Lower lobe of right lung (tissue), 2 donors: ENCODE results near the gene CABLES2. TPM values are rescaled to one million over a fixed set of nuclear protein-coding genes. Genes with fewer than 3 reads are reported as not detected.

Source experiments
- ATAC-seq, 2 donors: fragments of 200-7000 bp; cut with Tn5 transposase; one replicate each; pipeline ENCODE4 v1.9.1; 2020 to 2022; ENCODE audit warnings: mild to moderate bottlenecking in 2 of 2, moderate library complexity in 2 of 2
- DNase-seq: peaks from one replicate; pipeline ENCODE4 v3.0.0-alpha.2; 2020
- H3K27ac ChIP-seq: fragments of 200-600 bp; one replicate; pipeline ENCODE4 v1.8.0; 2022
- H3K27me3 ChIP-seq: fragments of 200-600 bp; one replicate; pipeline ENCODE4 v1.8.0; 2022; ENCODE audit warnings: low read depth
- H3K36me3 ChIP-seq: fragments of 200-600 bp; one replicate; pipeline ENCODE4 v1.8.0; 2022; ENCODE audit warnings: mild to moderate bottlenecking
- H3K4me1 ChIP-seq: fragments of 200-600 bp; one replicate; pipeline ENCODE4 v1.8.0; 2022
- H3K4me3 ChIP-seq: fragments of 200-600 bp; one replicate; pipeline ENCODE4 v1.8.0; 2022; ENCODE audit warnings: mild to moderate bottlenecking
- H3K9me3 ChIP-seq: fragments of 200-600 bp; one replicate; pipeline ENCODE4 v1.8.0; 2022
- CTCF ChIP-seq: fragments of 200-600 bp; IDR thresholded peaks from one replicate; pipeline ENCODE4 v1.8.0; 2022; ENCODE audit warnings: antibody characterized with exemption, mild to moderate bottlenecking
- intact Hi-C: fragments of 100-400 bp; cut with DNase I; formaldehyde crosslinking; loops from one replicate; pipeline ENCODE4 v1.11.0; 2022
- total RNA-seq: library from RNA; stranded (reverse); fragmentation: NEBNext Ultra II Directional; extraction: Animal tissue kit (Norgen Biotek cat#: 25700); gene quantifications from one replicate; pipeline ENCODE4 v1.2.1, GENCODE V29; 2021
- donor health status: DM: no; HTN: yes; CAD: no; lungs with severe emphysema.

Gene CABLES2
- total RNA-seq, 1 donor from 2014 or later: 4.5 TPM

GRCh38 chr20:62396367-62397239 lies 10.5 kb downstream of the CABLES2 start:
- Histone ChIP-seq H3K27ac (no peak overlapping the region), H3K36me3 (peaks cover 11% of the 10 kb centered on the region), H3K27me3 (no peaks in the 10 kb centered on the region), H3K4me3 (no peak overlapping the region), H3K9me3 (no peaks in the 10 kb centered on the region), H3K4me1 (no peaks in the 10 kb centered on the region)
- TF ChIP-seq CTCF: no peak
- intact Hi-C loops: no loop called here
- no peak for DNase-seq
- ATAC-seq: no peak

- Histone ChIP-seq H3K27ac (no peak overlapping the region), H3K27me3 (no peaks in the 10 kb centered on the region), H3K4me3 (no peak overlapping the region), H3K9me3 (no peaks in the 10 kb centered on the region), H3K4me1 (no peaks in the 10 kb centered on the region), H3K36me3 (peaks cover 21% of the 10 kb centered on the region)
- ATAC-seq (no peak), DNase-seq (no peak)
- no peak for TF ChIP-seq CTCF
- intact Hi-C loops: no loop called here
These were observed 11.5 kb downstream of the CABLES2 start for GRCh38 chr20:62395311-62396242.

- peaks cover 28% of the 10 kb centered on the region for H3K36me3 ChIP-seq
- no peak overlapping the region for H3K4me3 ChIP-seq
- H3K9me3 ChIP-seq: no peaks in the 10 kb centered on the region
- DNase-seq (no peak), ATAC-seq (no peak)
- intact Hi-C loops: no loop called here
- H3K27ac ChIP-seq: no peak overlapping the region
- H3K4me1 ChIP-seq: no peaks in the 10 kb centered on the region
- no peak for TF ChIP-seq CTCF
- no peaks in the 10 kb centered on the region for H3K27me3 ChIP-seq
These were observed 12.5 kb downstream of the CABLES2 start for GRCh38 chr20:62394248-62395245.

- intact Hi-C loops: no loop called here
- no peak overlapping the region for H3K4me3 ChIP-seq
- H3K4me1 ChIP-seq: no peaks in the 10 kb centered on the region
- H3K27me3 ChIP-seq: no peaks in the 10 kb centered on the region
- ATAC-seq (no peak), DNase-seq (no peak)
- no peak for TF ChIP-seq CTCF
- peaks cover 35% of the 10 kb centered on the region for H3K36me3 ChIP-seq
- H3K9me3 ChIP-seq: no peaks in the 10 kb centered on the region
- H3K27ac ChIP-seq: no peak overlapping the region
These were observed 13.3 kb downstream of the CABLES2 start for GRCh38 chr20:62393830-62394229.

GRCh38 chr20:62393335-62393665 lies 13.8 kb downstream of the CABLES2 start:
- Histone ChIP-seq H3K9me3 (no peaks in the 10 kb centered on the region), H3K4me3 (no peak overlapping the region), H3K27me3 (no peaks in the 10 kb centered on the region), H3K4me1 (peaks cover 4% of the 10 kb centered on the region), H3K36me3 (peaks cover 40% of the 10 kb centered on the region), H3K27ac (no peak overlapping the region)
- ATAC-seq (no peak), DNase-seq (no peak)
- intact Hi-C loops: no loop called here
- TF ChIP-seq CTCF: no peak
